Gastrocnemius medialis (tissue), 4 donors: ENCODE results near the gene SLC11A1. TPM values are rescaled to one million over a fixed set of nuclear protein-coding genes. Genes with fewer than 3 reads are reported as not detected.

ENCODE experiments used
- ATAC-seq, 2 donors: fragments of 150-250 bp; one replicate each; pipeline ENCODE4 v1.9.1; 2016
- DNase-seq, 2 donors: peaks; one replicate each; pipeline ENCODE4 v3.0.0-alpha.2; 2019
- H3K27ac ChIP-seq, 4 donors: fragments of 200-600 bp; sonication (generic); 1 replicate in 1 of 4; 2 replicates in 3 of 4; pipeline ENCODE4 v1.5.1; 2016 to 2018; ENCODE audit warnings: mild to moderate bottlenecking in 2 of 4, moderate library complexity in 1 of 4
- H3K27me3 ChIP-seq, 3 donors: fragments of 200-600 bp; sonication (generic) in 2 of 3; 1 replicate in 1 of 3; 2 replicates in 2 of 3; pipeline versions ENCODE4 v1.5.1 to v1.6.0; 2016 to 2019; ENCODE audit warnings: mild to moderate bottlenecking in 1 of 3, moderate library complexity in 1 of 3
- H3K36me3 ChIP-seq, 2 donors: fragments of 200-600 bp; sonication (generic) in 1 of 2; one replicate each; pipeline ENCODE4 v1.5.1; 2017 to 2018
- H3K4me1 ChIP-seq, 2 donors: fragments of 200-600 bp; sonication (generic) in 1 of 2; one replicate each; pipeline ENCODE4 v1.5.1; 2016 to 2017; ENCODE audit warnings: mild to moderate bottlenecking in 2 of 2
- H3K4me3 ChIP-seq, 4 donors: fragments of 200-600 bp; sonication (generic) in 3 of 4; 1 replicate in 1 of 4; 2 replicates in 3 of 4; pipeline ENCODE4 v1.5.1; 2016 to 2019; ENCODE audit warnings: mild to moderate bottlenecking in 2 of 4
- H3K9me3 ChIP-seq, 3 donors: fragments of 200-600 bp; sonication (generic) in 2 of 3; 1 replicate in 1 of 3; 2 replicates in 2 of 3; pipeline ENCODE4 v1.5.1; 2016 to 2019
- POLR2A ChIP-seq, 2 donors: fragments of 450-650 bp; IDR thresholded peaks; one replicate each; pipeline ENCODE4 v1.6.1; 2017; ENCODE audit warnings: antibody characterized with exemption in 2 of 2, mild to moderate bottlenecking in 2 of 2, moderate library complexity in 2 of 2
- in situ Hi-C, 4 donors: fragments of 200-750 bp; cut with MboI; loops; one replicate each; pipeline versions ENCODE4 v1.15.0 to v1.8.0; 2017; ENCODE audit warnings: low sequenced_read_pairs in 4 of 4
- intact Hi-C: fragments of 100-400 bp; cut with DNase I; formaldehyde crosslinking; loops from one replicate; pipeline ENCODE4 v1.15.1; 2023; ENCODE audit warnings: low total_unique reads
- total RNA-seq, 4 donors: library from RNA; depleted of rRNA; stranded (reverse); fragments of >200 nt; gene quantifications; one replicate each; pipeline versions ENCODE4 v1.1.0 to v1.2.3, GENCODE V29; 2016
- TF ChIP-seq, protein P1 (sequence below), 5 experiments: fragments of 450-650 bp in 3 of 5; fragments of 200-600 bp in 2 of 5; sonication (generic) in 2 of 5; IDR thresholded peaks in 4 of 5; conservative IDR thresholded peaks in 1 of 5; 1 replicate in 4 of 5; 2 replicates in 1 of 5; pipeline ENCODE4 v1.5.1; 2016 to 2019; ENCODE audit warnings: antibody characterized with exemption in 5 of 5, mild to moderate bottlenecking in 3 of 5, moderate library complexity in 3 of 5

SLC11A1 gene
- total RNA-seq, 4 donors from 2014 or later: 1.1 to 6.3 (median 4.5) TPM

- in situ Hi-C loops (loop anchor here in 1 of 4 donors (10.0 kb wide), 1 partner anchor 121 kb away; the partner anchor contains the start of genes AAMP and PNKD), intact Hi-C loops (loop anchor here (1.0 to 10.0 kb wide), 8 partner anchors 95 to 1984 kb away; partner anchors contain the start of genes BCS1L, CNOT9, PRKAG3 and RNF25)
- TF ChIP-seq POLR2A (IDR thresholded peaks at IDR 0.05): peak; percentile 30 to 44
- TF ChIP-seq, protein P1, sequence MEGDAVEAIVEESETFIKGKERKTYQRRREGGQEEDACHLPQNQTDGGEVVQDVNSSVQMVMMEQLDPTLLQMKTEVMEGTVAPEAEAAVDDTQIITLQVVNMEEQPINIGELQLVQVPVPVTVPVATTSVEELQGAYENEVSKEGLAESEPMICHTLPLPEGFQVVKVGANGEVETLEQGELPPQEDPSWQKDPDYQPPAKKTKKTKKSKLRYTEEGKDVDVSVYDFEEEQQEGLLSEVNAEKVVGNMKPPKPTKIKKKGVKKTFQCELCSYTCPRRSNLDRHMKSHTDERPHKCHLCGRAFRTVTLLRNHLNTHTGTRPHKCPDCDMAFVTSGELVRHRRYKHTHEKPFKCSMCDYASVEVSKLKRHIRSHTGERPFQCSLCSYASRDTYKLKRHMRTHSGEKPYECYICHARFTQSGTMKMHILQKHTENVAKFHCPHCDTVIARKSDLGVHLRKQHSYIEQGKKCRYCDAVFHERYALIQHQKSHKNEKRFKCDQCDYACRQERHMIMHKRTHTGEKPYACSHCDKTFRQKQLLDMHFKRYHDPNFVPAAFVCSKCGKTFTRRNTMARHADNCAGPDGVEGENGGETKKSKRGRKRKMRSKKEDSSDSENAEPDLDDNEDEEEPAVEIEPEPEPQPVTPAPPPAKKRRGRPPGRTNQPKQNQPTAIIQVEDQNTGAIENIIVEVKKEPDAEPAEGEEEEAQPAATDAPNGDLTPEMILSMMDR (IDR thresholded peaks at IDR 0.05 in 4 of 5, conservative IDR thresholded peaks at IDR 0.05 in 1 of 5): peak; percentile 92 to 99 (median 95)
- peak overlapping the region; percentile 87 to 99 (median 93) for H3K4me3 ChIP-seq
- H3K36me3 ChIP-seq: no peaks in the 10 kb centered on the region
- DNase-seq (peak; percentile 81 to 91), ATAC-seq (peak; percentile 57 to 59)
- H3K27ac ChIP-seq: peak overlapping the region; percentile 97 to 100 (median 98)
- H3K27me3 ChIP-seq: no peaks in the 10 kb centered on the region
- H3K9me3 ChIP-seq: no peaks in the 10 kb centered on the region
- peaks cover 17 to 29% of the 10 kb centered on the region in 2 donors for H3K4me1 ChIP-seq
Observed at GRCh38 chr2:218395826-218396687, 14.0 kb downstream of the SLC11A1 start.

DNA sequence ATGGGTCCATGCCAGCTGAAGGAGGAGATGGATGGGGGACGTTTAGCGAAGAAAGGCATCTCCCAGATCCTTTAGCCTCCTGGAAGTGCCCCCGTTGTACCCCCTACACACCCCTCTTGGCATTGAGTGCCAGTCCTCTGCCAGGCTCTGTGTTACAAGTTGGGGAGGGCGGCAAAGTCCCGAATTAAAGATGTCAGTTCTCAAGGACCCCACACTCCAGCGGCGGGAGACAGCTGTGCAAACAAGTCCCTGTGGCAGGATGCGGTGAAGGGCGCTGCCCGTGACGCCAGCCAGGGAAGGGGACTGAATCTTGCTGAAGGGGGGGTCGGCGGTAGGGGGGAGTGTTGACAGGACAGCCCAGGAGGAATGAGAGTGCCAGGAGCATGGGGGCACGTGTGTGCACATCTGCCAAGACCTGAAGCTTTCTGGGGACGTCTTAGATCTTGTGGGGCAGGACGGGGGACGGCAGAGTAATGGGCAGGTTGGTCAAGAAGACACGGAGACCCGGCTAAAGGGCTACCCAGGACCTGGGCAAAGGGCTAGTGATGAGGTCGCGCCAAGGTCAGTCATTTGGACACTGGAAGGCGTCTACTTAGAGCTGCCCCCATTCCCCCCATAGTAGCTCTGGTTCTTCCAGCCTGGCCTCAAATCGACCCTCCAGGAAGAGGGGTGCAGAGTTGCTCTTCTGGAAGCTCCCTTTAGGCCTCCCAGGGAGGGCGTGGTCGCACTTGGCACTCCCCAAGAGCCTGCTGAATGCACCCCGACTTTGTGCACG lies 14.8 kb downstream of the SLC11A1 start:
- Histone ChIP-seq H3K36me3 (peaks cover 0 to 8% of the 10 kb centered on the region in 2 donors), H3K9me3 (no peaks in the 10 kb centered on the region), H3K27me3 (no peaks in the 10 kb centered on the region), H3K4me3 (peak overlapping the region; percentile 87 to 99 (median 93)), H3K27ac (peak overlapping the region; percentile 97 to 100 (median 98)), H3K4me1 (peaks cover 25 to 37% of the 10 kb centered on the region in 2 donors)
- peak in 1 of 2 donors; percentile 68 for DNase-seq
- ATAC-seq: no peak
- peak in 1 of 2 donors; percentile 8 for TF ChIP-seq POLR2A (IDR thresholded peaks at IDR 0.05)
- TF ChIP-seq, protein P1 (IDR thresholded peaks at IDR 0.05 in 4 of 5, conservative IDR thresholded peaks at IDR 0.05 in 1 of 5): no peak
- in situ Hi-C loops (loop anchor here in 1 of 4 donors (10.0 kb wide), 1 partner anchor 122 kb away; the partner anchor contains the start of genes AAMP and PNKD), intact Hi-C loops (loop anchor here (1.0 to 10.0 kb wide), 8 partner anchors 96 to 1985 kb away; partner anchors contain the start of genes BCS1L, CNOT9, PRKAG3 and RNF25)

GRCh38 chr2:218397463-218397819 lies 15.4 kb downstream of the SLC11A1 start:
- peaks cover 30 to 43% of the 10 kb centered on the region in 2 donors for H3K4me1 ChIP-seq
- H3K36me3 ChIP-seq: peaks cover 0 to 14% of the 10 kb centered on the region in 2 donors
- intact Hi-C loops (loop anchor here (5.0 to 10.0 kb wide), 4 partner anchors 260 to 1985 kb away; partner anchors contain the start of genes BCS1L, PRKAG3, RNF25 and SMARCAL1), in situ Hi-C loops (loop anchor here in 1 of 4 donors (10.0 kb wide), 1 partner anchor 123 kb away; the partner anchor contains the start of genes AAMP and PNKD)
- ATAC-seq: no peak
- no peaks in the 10 kb centered on the region for H3K9me3 ChIP-seq
- H3K27me3 ChIP-seq: no peaks in the 10 kb centered on the region
- DNase-seq: no peak
- TF ChIP-seq, protein P1 (IDR thresholded peaks at IDR 0.05 in 4 of 5, conservative IDR thresholded peaks at IDR 0.05 in 1 of 5): no peak
- TF ChIP-seq POLR2A (IDR thresholded peaks at IDR 0.05): no peak
- H3K4me3 ChIP-seq: peak overlapping the region; percentile 87 to 99 (median 93)
- H3K27ac ChIP-seq: peak overlapping the region; percentile 97 to 100 (median 98)

DNA sequence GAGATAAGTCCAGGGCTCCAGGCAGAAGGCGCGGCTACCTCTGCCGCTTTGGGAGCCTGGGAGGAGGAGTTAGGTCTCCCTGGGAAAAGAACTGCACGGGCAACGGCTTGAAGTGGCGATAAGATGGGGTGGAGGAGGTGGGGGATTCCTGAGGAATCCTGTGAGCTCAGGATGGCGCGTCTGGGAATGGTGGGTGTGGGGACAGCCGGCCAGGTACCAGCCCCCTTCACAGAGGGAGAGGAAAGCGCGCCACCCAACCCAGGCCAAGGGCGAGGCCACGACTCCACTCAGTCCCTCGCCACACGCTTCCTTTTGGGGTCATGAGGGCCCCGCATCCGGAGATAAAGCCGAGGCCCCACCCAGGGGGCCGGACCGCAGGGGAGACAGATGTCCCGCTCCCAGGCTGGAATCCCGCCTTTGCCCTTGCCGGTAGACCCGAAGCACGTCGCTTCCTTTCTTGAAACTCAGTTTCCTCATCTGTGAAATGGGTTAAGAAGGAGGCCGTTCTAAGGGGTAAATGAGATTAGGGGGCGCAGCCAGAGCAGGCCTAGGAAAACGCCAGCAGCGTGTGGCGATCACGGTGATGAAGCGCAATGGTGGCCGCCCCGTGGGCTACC lies 15.9 kb downstream of the SLC11A1 start:
- in situ Hi-C loops: loop anchor here in 1 of 4 donors (10.0 kb wide), 1 partner anchor 123 kb away; the partner anchor contains the start of genes AAMP and PNKD
- ATAC-seq (no peak), DNase-seq (peak; percentile 40 to 60)
- Histone ChIP-seq H3K9me3 (no peaks in the 10 kb centered on the region), H3K4me3 (peak overlapping the region; percentile 87 to 99 (median 93)), H3K27me3 (no peaks in the 10 kb centered on the region), H3K27ac (peak overlapping the region; percentile 97 to 100 (median 98)), H3K4me1 (peaks cover 32 to 44% of the 10 kb centered on the region in 2 donors), H3K36me3 (peaks cover 0 to 18% of the 10 kb centered on the region in 2 donors)
- intact Hi-C loops: loop anchor here (2.0 to 10.0 kb wide), 5 partner anchors 181 to 1986 kb away; partner anchors contain the start of genes ARPC2, BCS1L, PRKAG3 and RNF25
- peak; percentile 36 to 59 for TF ChIP-seq POLR2A (IDR thresholded peaks at IDR 0.05)
- TF ChIP-seq, protein P1 (IDR thresholded peaks at IDR 0.05 in 4 of 5, conservative IDR thresholded peaks at IDR 0.05 in 1 of 5): no peak
